GM10847 (cell line): ENCODE measurements around the gene MAPK7.

Experiments used
- POLR2A ChIP-seq: IDR thresholded peaks from 2 replicates; pipeline ENCODE4 v1.6.1; 2011; ENCODE audit not compliant: insufficient read length; ENCODE audit errors: extremely low read depth

Gene MAPK7

DNA sequence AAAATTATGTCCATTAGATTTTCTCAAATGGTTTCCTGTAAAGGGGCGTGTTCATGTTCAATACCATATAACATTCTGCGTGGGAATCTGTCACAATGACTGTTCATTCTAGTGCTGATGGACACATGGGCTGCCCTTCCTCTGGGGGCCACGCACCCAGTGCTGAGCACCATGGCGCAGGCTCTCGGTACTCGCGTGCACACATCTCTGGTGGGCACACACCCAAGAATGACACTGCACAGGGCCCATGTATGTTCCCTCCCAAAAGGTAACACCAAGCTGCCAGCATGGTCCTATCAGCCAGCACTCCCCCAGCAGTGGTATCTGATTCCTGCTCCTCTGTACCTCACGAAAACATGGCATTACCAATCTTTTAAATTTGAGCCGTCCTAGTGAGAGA, 29.5 kb upstream of the MAPK7 start:
- no peak for TF ChIP-seq POLR2A

DNA sequence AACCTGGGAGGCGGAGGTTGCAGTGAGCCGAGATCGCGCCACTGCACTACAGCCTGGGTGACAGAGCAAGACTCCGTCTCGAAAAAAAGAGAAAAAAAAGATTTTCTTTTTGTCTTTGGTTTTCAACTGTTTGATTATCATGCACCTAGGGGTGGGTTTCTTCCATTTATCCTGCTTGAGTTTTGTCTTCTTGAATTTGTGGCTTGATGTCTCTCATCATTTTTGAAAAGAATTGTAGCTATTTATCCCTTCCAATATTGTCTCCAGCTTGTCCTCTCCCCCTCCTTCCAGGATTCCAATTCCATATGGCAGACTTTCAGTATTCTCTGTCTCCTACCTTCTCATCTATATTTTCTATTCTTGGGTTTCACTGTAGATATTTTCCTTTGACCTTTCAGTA, 23.6 kb upstream of the MAPK7 start:
- no peak for TF ChIP-seq POLR2A

DNA sequence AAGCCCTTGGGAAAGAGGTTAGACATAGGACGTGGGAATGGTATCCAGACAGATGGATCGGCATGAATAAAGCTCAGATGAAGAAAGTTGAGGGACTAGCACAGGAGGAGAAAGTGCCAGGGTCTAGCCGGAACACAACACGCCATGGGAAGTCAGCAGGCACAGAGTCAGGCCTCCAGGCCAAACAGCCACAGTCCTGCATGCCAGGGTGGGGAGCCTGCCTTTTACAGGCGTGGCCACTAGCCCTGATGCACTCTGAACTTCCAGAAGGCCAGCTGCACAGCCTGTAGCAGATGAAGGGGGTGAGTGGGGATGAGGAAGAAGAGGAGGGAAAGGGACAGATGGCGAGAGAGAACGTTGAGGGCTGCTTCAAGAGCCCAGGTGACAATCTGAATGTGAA, 20.9 kb upstream of the MAPK7 start:
- no peak for TF ChIP-seq POLR2A

DNA sequence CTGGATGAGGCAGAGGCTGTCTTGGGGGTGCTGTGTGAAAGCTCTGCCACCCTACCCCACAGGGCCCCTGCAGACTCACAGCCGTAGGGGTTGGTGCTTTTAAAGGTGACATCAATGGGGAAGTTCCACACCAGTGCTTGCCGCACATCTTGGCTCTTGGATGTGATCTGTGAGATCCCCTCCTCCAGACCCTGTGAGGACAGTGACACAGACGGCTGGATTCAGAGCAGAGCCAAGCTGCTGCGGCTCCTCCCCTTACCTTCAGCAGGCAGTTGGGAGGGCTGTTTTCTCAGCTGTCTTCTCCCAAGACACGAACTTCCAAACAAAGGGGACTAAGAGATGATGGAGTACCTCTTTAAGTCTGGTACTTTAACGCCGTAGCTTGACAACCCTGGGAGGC, 20.5 kb upstream of the MAPK7 start:
- no peak for TF ChIP-seq POLR2A

DNA sequence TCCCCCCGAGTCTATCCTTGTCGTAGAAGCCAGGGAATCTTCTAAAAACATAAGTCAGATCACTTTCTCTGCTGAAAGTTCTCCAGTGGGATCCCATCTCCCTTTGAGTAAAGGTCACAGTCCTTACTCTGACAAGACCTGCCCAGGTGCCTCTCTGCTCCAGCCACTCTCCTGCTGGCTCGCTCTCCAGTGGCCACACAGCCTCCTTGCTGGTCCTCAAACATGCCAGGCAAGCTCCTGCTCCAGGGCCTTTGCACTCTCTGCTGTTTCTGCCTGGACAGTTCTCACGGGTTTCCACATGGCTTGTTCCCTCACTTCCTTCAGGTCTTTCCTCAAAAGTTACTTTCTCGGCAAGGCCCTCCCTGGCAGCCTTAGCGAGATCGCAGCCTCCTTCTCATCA, 19.1 kb upstream of the MAPK7 start:
- TF ChIP-seq POLR2A = no peak

DNA sequence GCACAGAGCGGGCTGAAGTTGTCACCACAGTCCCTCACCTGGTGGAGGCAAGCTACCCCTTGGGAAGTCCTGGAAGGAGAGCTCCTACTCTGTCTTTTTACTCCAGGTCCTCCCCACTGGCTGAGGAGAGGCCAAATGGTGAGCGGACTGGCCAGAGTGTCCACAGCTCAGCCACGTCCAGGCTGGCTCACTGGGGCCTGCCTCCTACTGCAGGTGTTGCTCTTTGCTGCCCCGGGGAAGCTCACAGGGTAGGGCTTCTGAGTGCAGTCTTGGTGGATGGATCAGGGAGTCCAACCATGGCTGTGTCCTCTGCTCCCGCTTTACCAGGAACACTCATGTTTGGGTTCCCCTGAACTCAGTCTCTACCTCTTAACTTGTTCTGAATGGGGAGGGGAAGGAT, 18.4 kb upstream of the MAPK7 start:
- no peak for TF ChIP-seq POLR2A

DNA sequence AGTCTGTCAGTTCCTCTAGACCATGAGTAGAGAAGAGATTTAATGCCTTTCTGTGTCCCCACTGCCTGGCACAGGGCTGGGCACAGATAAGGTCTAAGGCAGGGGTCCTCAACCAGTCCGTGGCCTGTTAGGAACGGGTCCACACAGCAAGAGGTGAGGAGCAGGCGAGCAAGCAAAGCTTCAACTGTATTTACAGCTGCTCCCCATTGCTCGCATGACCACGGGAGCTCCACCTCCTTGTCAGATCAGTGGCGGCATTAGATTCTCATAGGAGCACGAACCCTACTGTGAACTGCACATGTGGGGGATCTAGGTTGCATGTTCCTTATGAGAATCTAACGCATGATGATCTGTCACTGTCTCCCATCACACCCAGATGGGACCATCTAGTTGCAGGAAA, 17.5 kb upstream of the MAPK7 start:
- no peak for TF ChIP-seq POLR2A

DNA sequence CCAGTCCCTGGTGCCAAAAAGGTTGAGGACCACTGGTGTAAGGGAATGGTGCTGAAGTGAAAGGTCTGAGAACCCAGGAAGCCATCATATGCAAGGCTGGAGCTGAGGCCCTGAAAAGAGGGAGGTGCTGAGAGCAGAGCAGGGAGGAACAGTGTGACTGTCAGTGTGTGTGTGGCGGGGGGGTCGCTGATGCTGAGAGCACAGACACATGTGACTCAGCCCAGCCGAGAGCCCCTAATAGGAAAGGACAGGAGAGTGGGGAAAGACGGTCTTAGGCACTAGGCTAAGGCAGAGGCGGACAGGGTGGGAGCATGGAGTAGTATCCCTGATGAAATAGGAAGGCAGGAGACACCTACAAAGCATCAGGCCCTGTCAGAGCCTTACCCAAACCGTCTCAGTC, 17.0 kb upstream of the MAPK7 start:
- TF ChIP-seq POLR2A = no peak

DNA sequence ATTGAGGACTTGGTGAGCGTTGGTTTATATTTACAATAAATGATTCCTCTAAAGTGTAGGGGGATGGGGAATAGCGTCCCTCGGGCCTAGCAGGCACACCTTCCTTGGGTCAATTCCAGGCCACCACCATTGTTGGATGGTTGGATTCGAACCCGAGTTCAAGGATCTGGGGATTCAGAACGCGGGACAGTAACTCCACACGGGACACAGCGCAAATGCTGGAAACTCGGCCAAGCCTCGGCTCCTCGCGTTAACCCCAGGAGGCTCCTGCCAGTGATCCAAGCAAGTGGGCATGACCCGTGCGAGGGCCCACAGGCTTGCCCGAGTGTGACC, 16.4 kb upstream of the MAPK7 start:
- TF ChIP-seq POLR2A = no peak

DNA sequence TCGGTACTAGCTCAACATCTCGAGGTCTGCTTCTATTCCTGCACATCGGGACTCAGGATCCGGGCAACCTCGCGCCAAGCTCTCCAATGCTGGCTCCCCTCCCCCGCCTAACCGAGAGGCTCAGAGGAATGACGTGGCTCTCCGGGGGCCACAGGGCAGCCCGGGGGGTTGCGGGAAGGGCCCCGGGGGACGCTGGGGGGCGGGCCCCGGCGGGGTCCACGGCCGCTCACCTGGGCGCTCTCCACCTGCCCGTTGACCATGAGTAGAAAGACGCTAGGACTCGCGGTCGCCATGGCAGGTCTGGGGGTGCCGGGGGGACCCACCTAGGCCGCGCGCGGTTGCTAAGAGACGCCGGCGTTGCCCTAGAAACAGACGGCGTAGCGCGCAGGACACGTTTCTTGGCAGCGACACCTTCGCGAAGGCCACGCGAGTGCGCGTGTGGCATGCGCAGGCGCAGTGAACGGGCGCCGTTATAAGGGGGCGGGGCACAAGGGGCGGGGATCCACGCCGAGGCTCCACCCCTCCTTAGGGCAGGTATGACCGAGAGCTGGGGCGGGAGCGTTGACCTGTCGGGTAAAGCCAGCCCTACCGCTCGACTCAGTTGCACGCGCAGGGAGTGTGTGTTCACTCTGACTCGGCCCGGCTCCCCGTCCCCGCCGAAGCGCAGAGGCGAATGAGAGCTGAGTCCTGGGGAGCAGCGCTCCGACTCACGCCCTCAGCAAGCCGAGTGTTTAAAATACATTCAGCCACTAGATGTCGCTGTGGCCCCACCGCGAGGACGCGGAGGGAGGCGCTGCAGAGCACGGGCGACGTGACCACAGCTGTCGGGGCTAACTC, 15.8 kb upstream of the MAPK7 start, which contains the start of gene B9D1:
TSS of gene B9D1 (minus strand) at position 447 of the 837 bp plus-strand sequence. CDS start at position 293, 154 bp downstream.
- TF ChIP-seq POLR2A = no peak

DNA sequence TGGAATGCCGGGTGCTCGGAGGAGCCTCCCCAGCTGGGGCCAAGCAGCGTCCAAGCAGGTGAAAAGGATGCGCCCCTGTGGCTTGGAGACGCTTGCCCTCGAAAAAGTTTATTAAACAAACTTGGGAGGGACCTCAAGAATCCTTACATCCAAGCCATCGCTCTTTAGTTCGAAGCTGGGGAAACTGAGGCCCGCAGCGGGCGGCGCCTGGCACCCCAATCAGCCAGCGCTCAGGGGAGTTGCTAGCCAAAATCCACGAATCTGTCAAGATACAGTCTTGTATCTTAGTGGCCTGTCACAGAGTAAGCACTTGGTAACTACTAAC, 15.2 kb upstream of the MAPK7 start:
- no peak for TF ChIP-seq POLR2A

DNA sequence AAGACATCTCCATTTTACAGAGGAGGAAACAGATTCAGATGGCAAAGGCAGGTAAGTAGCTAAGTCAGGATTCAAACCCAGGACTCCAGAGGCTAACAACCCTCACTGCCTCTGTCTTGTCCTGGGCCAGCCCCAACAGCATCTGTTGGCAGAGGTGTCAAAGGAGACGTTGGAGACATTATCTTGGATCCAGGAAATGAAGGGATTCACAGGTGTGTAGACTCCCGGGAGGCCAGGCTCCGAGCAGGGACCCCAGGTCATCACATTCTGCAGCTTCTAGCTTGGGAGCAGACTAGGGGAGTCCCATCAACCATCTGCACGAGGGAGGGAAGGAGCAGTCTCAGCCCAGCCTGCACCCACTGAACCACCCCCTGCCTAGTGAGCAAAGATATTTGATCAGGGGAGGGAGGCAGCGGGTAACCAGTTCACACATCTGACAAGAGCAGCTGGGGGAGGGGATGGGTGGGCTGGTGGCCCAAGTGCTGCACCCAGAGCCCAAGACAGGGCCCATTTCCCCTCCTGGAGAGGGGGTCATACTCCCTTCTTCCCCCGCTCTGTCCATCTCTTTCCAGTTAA, 14.8 kb upstream of the MAPK7 start:
- TF ChIP-seq POLR2A = no peak

DNA sequence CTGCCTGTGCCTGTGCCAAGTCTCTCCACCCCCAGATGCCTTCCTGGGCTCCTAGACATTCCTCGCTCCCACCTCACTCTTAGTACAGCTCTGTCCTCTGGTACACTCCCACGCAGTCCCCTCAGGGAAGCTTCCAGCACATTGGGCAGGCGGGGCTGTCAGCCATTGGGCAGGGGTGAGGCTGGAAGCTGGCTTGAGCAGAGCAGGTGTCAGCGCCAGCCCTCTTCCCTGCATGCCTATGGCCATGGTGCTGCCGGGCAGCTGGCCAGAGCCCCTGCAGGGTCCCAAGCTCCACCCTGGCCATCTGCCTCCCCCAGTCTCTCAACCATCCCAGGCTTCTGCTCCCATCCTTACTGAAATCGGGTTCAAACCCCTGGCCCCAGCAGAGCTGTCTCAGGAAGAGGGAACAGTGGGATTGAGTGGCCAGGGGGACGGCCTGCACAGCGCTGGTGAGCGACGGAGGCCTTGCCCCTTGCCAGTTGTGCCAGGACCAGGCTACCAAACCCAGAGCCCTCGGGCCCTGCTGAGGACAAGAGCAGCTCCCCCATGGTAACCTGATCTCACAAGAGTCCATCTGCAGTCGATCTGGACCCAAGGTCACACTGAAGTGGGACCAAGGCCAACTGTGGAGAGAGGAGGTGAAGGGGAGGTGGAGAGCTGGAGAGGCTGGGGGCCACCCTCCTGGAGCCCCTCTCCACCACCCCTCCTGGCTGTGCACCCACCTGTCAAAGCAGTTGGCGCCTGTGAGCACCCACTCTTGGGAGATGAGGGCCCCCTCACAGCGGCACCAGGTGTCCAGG, 13.4 kb upstream of the MAPK7 start:
- TF ChIP-seq POLR2A = no peak

DNA sequence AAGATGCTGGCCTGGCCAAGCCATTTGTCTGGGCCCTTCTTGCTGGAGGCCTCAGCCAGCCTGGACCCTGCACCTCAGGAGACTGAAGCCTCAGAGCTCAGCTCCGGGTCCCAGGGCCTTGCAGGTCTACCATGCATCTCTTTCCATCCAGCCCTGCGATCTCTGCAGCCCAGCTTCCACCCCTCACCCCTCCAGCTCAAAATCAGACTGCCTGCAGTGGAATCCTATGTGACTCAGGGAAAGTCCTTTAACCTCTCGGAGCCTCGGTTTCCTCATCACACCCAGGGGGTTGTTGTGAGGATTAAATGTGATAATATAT, 12.8 kb upstream of the MAPK7 start:
- no peak for TF ChIP-seq POLR2A

DNA sequence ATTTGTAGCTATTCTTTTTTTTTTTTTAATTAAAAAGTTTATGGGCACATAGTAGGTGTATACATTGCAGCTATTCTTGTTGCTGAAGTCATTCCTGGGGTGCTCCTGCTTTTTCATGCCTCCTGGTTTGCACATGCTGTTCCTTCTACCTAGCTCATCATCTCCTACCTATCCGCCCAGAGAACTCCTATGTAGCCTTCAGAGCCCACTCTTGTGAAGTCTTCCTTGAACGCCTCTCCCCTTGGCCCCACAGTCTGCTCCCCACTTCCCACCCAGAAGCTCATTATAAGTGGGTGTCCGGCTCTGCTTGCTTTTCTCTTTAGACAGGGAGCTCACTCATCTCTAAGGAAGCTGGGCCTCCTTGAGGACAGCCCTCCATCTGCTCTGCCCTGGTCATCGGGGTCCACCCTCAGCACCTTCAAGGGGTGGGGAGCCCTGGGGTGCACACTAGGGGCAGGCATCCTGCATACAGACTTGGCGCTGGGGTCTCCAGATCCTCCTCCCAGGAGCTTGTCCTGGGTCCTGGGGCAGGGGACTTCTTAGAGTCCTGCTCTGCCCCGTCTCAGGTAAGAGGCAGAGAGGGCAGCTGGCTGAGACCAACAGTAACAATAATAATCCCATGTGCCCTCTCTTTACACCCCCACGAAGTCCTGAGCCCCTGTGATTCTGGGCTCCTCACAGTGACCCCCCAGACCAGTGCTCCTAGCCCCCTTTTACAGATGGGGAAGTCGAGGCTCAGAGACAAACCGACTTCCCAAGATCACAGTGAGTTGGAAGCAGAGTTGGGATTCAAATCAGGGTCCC, 12.3 kb upstream of the MAPK7 start:
- no peak for TF ChIP-seq POLR2A

DNA sequence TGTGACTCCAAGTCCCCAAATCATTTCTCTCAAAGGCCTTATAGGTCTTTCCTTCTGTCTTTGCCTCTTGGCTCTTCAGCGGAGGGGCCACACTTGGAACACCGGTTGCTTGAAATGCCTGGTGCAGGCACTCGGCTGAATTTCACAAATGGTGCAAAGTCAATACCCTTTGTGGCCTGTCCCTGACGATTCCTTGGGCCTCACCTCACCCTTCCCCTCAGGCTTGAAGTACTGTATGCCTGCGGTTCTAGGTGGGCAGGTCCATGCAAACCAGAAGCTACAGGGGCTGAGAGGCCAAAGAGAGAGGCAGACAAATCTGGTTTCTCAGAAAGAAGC, 11.7 kb upstream of the MAPK7 start:
- TF ChIP-seq POLR2A = no peak
